ENCODE results near the gene UVSSA.

DNA sequence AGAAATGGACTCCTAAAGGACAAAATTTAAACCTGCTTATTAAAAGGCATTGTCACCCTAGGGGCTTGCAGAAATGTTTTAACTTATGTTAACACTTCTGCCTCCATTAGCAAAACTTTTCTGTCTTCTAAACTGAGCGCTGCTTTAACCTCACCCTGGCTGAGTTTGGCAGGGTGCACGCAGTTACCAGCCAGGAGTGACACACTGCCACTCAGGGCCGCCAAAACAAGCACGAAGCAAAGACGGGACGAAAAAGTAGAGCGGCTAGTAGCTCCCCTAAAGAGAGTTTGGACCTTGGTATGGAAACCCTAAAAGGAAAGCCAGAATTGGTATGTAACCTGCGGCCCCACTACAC lies 23.8 kb upstream of the UVSSA start:
- TF ChIP-seq POLR2A (IDR thresholded peaks at IDR 0.05) = no peak
- TF ChIP-seq, protein P1, sequence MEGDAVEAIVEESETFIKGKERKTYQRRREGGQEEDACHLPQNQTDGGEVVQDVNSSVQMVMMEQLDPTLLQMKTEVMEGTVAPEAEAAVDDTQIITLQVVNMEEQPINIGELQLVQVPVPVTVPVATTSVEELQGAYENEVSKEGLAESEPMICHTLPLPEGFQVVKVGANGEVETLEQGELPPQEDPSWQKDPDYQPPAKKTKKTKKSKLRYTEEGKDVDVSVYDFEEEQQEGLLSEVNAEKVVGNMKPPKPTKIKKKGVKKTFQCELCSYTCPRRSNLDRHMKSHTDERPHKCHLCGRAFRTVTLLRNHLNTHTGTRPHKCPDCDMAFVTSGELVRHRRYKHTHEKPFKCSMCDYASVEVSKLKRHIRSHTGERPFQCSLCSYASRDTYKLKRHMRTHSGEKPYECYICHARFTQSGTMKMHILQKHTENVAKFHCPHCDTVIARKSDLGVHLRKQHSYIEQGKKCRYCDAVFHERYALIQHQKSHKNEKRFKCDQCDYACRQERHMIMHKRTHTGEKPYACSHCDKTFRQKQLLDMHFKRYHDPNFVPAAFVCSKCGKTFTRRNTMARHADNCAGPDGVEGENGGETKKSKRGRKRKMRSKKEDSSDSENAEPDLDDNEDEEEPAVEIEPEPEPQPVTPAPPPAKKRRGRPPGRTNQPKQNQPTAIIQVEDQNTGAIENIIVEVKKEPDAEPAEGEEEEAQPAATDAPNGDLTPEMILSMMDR (IDR thresholded peaks at IDR 0.05) = no peak

Data from ovary (tissue), 3 donors.